ENCODE data around the gene PAPPA. TPM values are rescaled to one million over a fixed set of nuclear protein-coding genes. Genes with fewer than 3 reads are reported as not detected.

PAPPA gene
- total RNA-seq, 1 donor from 2014 or later: 1.3 TPM

DNA sequence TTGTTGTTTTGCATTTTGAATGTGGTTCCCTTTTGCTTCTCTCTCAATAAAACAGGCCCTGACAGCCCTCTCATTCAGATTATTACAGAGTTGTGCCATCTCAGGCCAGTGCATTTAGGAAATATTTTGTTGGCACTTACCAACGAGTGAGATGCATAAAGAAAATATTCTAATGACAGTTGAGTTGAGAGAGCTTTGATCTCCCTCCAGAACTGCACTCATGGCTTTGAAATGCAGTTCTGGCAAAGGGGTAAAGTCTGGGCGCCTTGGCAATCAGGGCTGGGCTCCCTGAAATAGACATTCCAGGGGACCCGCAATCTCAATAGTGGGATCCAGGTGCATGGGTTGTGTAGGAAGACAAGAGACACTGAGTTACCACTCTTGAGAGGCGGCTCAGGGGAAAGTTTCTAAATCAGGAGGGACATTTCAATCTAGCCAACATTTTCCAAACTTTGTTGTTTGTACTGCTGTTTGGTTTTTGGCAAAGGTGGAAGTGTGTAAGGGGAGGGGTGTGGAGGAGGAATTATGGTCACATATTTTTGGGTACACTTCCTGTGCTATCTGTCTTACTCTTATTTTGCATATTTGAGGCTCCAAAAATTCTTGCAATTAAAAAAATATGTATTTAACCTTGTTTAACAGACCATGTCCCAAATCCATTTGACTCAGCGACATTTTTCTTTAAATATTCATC, 48.8 kb downstream of the PAPPA start:
- TF ChIP-seq, protein P1, sequence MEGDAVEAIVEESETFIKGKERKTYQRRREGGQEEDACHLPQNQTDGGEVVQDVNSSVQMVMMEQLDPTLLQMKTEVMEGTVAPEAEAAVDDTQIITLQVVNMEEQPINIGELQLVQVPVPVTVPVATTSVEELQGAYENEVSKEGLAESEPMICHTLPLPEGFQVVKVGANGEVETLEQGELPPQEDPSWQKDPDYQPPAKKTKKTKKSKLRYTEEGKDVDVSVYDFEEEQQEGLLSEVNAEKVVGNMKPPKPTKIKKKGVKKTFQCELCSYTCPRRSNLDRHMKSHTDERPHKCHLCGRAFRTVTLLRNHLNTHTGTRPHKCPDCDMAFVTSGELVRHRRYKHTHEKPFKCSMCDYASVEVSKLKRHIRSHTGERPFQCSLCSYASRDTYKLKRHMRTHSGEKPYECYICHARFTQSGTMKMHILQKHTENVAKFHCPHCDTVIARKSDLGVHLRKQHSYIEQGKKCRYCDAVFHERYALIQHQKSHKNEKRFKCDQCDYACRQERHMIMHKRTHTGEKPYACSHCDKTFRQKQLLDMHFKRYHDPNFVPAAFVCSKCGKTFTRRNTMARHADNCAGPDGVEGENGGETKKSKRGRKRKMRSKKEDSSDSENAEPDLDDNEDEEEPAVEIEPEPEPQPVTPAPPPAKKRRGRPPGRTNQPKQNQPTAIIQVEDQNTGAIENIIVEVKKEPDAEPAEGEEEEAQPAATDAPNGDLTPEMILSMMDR (IDR thresholded peaks at IDR 0.05; ENCODE audit: insufficient read depth, low read length, severe bottlenecking): no peak
- FAIRE-seq (no peak), DNase-seq (ENCODE audit: low read depth) (no peak)
- H3K36me3 ChIP-seq (ENCODE audit: control insufficient read depth, insufficient read depth, low read length): no peaks in the 10 kb centered on the region
- peaks cover 2% of the 10 kb centered on the region for H3K27me3 ChIP-seq (ENCODE audit: control insufficient read depth, insufficient read depth, low read length)
- no peak overlapping the region for H3K4me3 ChIP-seq (ENCODE audit: low read depth, low read length)

DNA sequence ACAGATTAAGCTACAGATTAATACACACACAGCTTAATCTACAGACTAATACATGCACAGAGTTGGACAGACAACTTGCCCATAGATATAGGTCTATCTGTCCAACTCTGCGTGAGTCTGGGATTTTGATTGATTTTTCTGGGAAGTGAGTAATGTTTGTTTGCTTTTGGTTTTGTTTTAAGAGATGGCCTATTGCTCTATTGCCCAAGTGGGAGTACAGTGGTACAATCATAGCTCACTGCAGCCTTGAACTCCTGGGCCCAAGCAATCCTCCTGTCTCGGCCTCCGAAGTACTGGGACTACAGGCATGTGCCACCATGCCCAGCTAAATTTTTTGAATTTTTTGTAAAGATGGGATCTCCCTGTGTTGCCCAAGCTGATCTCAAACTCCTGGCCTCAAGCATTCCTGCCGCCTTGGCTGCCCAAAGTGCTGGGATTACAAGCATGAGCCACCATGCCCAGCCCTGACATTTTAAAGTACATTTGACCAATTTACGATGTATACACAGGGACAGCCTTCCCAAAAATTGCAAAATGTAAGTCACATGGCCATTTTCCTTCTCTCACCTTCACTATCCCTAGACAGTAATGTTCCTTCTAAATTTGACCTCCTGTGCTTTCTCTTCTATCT, 50.8 kb downstream of the PAPPA start:
- H3K36me3 ChIP-seq (ENCODE audit: control insufficient read depth, insufficient read depth, low read length): no peaks in the 10 kb centered on the region
- no peak overlapping the region for H3K4me3 ChIP-seq (ENCODE audit: low read depth, low read length)
- TF ChIP-seq, protein P1 (IDR thresholded peaks at IDR 0.05; ENCODE audit: insufficient read depth, low read length, severe bottlenecking): no peak
- no peak for DNase-seq (ENCODE audit: low read depth)
- no peak for FAIRE-seq
- peaks cover 2% of the 10 kb centered on the region for H3K27me3 ChIP-seq (ENCODE audit: control insufficient read depth, insufficient read depth, low read length)

DNA sequence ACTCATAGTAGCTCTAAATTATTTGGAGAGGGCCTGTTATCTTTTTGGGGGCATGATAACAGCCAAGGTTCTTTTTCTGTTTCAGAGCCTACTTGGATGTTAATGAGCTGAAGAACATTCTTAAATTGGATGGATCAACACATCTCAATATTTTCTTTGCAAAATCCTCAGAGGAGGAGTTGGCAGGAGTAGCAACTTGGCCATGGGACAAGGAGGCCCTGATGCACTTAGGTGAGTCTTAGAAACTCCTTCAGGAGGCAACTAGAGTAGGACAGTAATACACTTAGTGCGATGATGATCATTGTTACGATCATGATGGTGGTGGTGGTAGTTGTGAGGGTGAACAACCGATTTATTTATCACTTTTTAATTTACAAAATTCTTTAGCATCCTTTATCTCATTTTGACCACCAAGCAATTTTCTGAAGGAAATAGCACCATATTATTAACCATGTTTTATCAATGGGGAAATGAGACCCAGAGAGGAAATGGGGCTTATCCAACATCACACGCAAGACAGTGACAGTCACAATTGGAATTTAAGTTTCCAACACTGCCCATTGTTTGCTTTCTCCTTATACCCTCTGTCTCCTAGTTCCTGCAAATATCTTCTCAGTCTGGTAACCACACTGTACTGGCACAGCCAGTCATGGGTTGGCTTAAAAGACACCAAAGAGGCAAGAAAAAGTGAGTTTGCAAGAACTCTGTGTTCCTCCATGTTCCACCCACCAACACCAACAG, 54.0 kb downstream of the PAPPA start:
- no peaks in the 10 kb centered on the region for H3K36me3 ChIP-seq (ENCODE audit: control insufficient read depth, insufficient read depth, low read length)
- TF ChIP-seq, protein P1 (IDR thresholded peaks at IDR 0.05; ENCODE audit: insufficient read depth, low read length, severe bottlenecking): no peak
- no peaks in the 10 kb centered on the region for H3K27me3 ChIP-seq (ENCODE audit: control insufficient read depth, insufficient read depth, low read length)
- no peak overlapping the region for H3K4me3 ChIP-seq (ENCODE audit: low read depth, low read length)
- no peak for FAIRE-seq
- DNase-seq (ENCODE audit: low read depth): no peak

DNA sequence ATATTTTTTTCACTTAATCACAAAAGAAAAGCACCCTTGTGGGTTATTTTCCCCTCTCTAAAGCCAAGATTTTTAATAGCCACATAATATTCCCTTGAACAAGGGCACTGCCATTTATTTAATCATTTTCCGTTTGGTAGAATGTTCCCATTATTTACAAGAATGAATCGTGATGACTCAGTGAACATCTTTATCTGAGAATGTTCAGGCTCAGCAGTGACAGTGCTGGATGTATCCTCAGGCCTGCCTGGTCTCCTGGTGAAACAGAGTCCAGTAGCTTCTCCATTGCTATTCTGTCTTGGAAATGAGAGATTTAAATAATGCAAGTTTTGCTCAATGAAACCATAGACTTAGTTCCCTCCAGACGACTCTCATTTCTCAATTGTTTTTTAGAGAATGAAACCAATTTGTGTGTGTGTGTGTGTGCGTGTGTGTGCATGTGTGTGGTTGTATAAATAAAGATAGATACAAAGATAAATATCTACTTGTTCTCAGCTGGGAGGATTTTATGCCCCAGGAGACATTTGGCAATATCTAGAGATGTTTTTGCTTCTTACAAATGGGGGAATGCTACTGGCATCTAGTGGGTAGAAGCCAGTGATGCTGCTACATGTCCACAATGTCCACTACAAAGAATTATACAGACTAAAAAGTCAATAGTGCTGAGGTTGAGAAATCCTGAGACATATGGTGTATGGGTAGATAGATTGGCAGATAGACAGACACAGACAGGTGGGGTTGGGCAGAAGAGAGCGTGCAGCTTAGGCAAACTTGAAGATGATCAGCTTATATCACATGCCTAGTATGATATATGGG, 55.0 kb downstream of the PAPPA start:
- no peak overlapping the region for H3K4me3 ChIP-seq (ENCODE audit: low read depth, low read length)
- no peaks in the 10 kb centered on the region for H3K27me3 ChIP-seq (ENCODE audit: control insufficient read depth, insufficient read depth, low read length)
- FAIRE-seq (no peak), DNase-seq (ENCODE audit: low read depth) (peak; percentile 34)
- TF ChIP-seq, protein P1 (IDR thresholded peaks at IDR 0.05; ENCODE audit: insufficient read depth, low read length, severe bottlenecking): no peak
- H3K36me3 ChIP-seq (ENCODE audit: control insufficient read depth, insufficient read depth, low read length): no peaks in the 10 kb centered on the region

DNA sequence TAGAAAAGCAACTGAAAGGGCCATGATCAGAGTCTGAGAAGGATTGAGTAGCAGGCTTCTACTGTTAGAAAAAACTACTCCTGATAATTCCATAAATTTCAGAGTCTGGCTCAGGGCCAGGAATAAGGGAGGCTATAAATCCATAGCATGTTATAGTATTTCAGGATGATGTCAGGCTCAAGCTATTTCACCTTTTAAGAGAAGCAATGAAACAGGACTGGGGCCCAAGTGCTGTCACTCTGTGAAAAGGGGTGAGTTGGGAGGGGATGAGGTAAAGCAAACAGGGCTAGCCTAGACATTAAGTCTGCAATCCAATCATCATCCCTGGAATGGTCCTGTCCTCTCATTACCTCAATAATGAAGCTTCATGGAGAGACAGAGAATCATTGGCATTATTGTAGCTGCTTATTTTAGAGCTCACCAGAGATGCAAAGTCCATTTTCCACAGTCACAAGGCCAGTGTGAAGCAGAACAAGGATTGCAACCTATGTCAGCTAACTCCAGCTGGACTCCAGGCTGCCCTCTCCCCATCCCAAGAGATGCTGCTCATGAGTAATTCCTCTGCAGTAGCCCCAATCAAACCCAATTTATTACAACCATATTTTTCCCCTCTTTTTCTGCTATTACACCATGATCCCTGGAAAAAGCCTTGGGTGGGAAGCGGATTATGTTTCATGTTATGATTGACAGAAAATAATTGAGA, 56.0 kb downstream of the PAPPA start:
- DNase-seq (ENCODE audit: low read depth) (no peak), FAIRE-seq (peak; percentile 13)
- no peaks in the 10 kb centered on the region for H3K36me3 ChIP-seq (ENCODE audit: control insufficient read depth, insufficient read depth, low read length)
- no peaks in the 10 kb centered on the region for H3K27me3 ChIP-seq (ENCODE audit: control insufficient read depth, insufficient read depth, low read length)
- no peak overlapping the region for H3K4me3 ChIP-seq (ENCODE audit: low read depth, low read length)
- TF ChIP-seq, protein P1 (IDR thresholded peaks at IDR 0.05; ENCODE audit: insufficient read depth, low read length, severe bottlenecking): no peak
